Caco-2 (cell line): ENCODE data around the gene GLOD5. TPM values are rescaled to one million over a fixed set of nuclear protein-coding genes. Genes with fewer than 3 reads are reported as not detected.

Experiments used
- BruUV-seq: library from RNA; stranded (reverse); fragments of 400-500 nt; replicated peaks from 2 replicates; lab custom pipeline; 2021; lab: Mats Ljungman, UMichigan
- CTCF ChIA-PET: fragments of 300-600 bp; sonication (Branson Sonifier 250); formaldehyde crosslinking; loops from one replicate; lab custom pipeline; 2022; ENCODE audit warnings: antibody characterized with exemption; lab: Charles Lee
- POLR2A ChIA-PET: fragments of 300-600 bp; sonication (Branson Sonifier 250); formaldehyde crosslinking; loops from one replicate; lab custom pipeline; 2022; ENCODE audit warnings: antibody characterized with exemption; lab: Charles Lee
- DNase-seq, 2 experiments: peaks; one replicate each; pipeline versions ENCODE4 v3.0.0 to v3.0.0-alpha.2; 2020 to 2022
- H3K27me3 ChIP-seq: replicated peaks from 2 replicates; pipeline ENCODE4 v1.6.0; 2011; ENCODE audit warnings: low read length; ENCODE audit not compliant: control insufficient read depth, insufficient read depth
- H3K36me3 ChIP-seq: 2 replicates; pipeline ENCODE4 v1.5.1; 2011; ENCODE audit warnings: low read length; ENCODE audit not compliant: control insufficient read depth, insufficient read depth
- H3K4me1 ChIP-seq: fragments of 250-450 bp; sonication (Bioruptor Pico); 2 replicates; pipeline ENCODE4 v1.5.1; 2020; ENCODE audit warnings: mild to moderate bottlenecking
- H3K4me3 ChIP-seq: 2 replicates; pipeline ENCODE4 v1.5.1; 2011; ENCODE audit warnings: low read depth, mild to moderate bottlenecking, control low read depth, low read length
- H3K9me3 ChIP-seq: fragments of 250-450 bp; sonication (Bioruptor Pico); 2 replicates; pipeline ENCODE4 v1.5.1; 2020; ENCODE audit warnings: mild to moderate bottlenecking, moderate library complexity
- H3K27ac Mint-ChIP-seq: one replicate; pipeline ENCODE4 v1.8.0; 2022; ENCODE audit warnings: mixed read lengths; ENCODE audit not compliant: unreplicated experiment
- H3K27me3 Mint-ChIP-seq: one replicate; pipeline ENCODE4 v1.8.0; 2022; ENCODE audit warnings: mixed read lengths; ENCODE audit not compliant: insufficient read depth, unreplicated experiment
- H3K36me3 Mint-ChIP-seq: one replicate; pipeline ENCODE4 v1.8.0; 2022; ENCODE audit warnings: mild to moderate bottlenecking, mixed read lengths; ENCODE audit not compliant: insufficient read depth, unreplicated experiment
- H3K4me1 Mint-ChIP-seq: one replicate; pipeline ENCODE4 v1.8.0; 2022; ENCODE audit warnings: low read depth, mixed read lengths; ENCODE audit not compliant: unreplicated experiment
- H3K4me3 Mint-ChIP-seq: one replicate; pipeline ENCODE4 v1.8.0; 2022; ENCODE audit warnings: mild to moderate bottlenecking, moderate library complexity, mixed read lengths; ENCODE audit not compliant: unreplicated experiment
- H3K9me3 Mint-ChIP-seq: one replicate; pipeline ENCODE4 v1.8.0; 2022; ENCODE audit warnings: mixed read lengths; ENCODE audit not compliant: unreplicated experiment
- CTCF ChIP-seq, 2 experiments: fragments of 200-600 bp in 1 of 2; IDR thresholded peaks; 1 replicate in 1 of 2; 2 replicates in 1 of 2; pipeline versions ENCODE4 v1.5.1 to v1.8.0; 2011 to 2022; ENCODE audit warnings: antibody characterized with exemption in 1 of 2, control low read depth in 1 of 2, inconsistent platforms in 1 of 2, low read depth in 1 of 2, low read length in 1 of 2, mild to moderate bottlenecking in 1 of 2, moderate library complexity in 1 of 2; ENCODE audit not compliant: insufficient read depth in 1 of 2, severe bottlenecking in 1 of 2, unreplicated experiment in 1 of 2
- intact Hi-C: fragments of 100-400 bp; cut with micrococcal nuclease; formaldehyde crosslinking; loops from one replicate; pipeline ENCODE4 v1.10.0; 2022; ENCODE audit not compliant: unreplicated experiment
- total RNA-seq: library from RNA; stranded (reverse); gene quantifications from 2 replicates; pipeline ENCODE4 v1.2.3, GENCODE V29; 2022

The GLOD5 gene
- total RNA-seq, 1 experiment from 2014 or later: not detected

- Histone ChIP-seq H3K4me3 (no peak overlapping the region), H3K27me3 (no peaks in the 10 kb centered on the region), H3K36me3 (no peaks in the 10 kb centered on the region), H3K9me3 (no peaks in the 10 kb centered on the region), H3K4me1 (peaks cover 18% of the 10 kb centered on the region)
- no TSS peak for BruUV-seq
- intact Hi-C loops: no loop called here
- CTCF ChIA-PET: no interaction called here
- DNase-seq: no peak
- POLR2A ChIA-PET: no interaction called here
- peaks cover 18% of the 10 kb centered on the region for H3K4me1 Mint-ChIP-seq
- H3K27ac Mint-ChIP-seq: no peak overlapping the region
- H3K4me3 Mint-ChIP-seq: no peak overlapping the region
- no peak for TF ChIP-seq CTCF (IDR thresholded peaks at IDR 0.05; ENCODE audit: insufficient read depth in 1 of 2, low read depth in 1 of 2, low read length in 1 of 2, severe bottlenecking in 1 of 2, unreplicated experiment in 1 of 2)
- H3K27me3 Mint-ChIP-seq: no peaks in the 10 kb centered on the region
- H3K9me3 Mint-ChIP-seq: no peaks in the 10 kb centered on the region
- H3K36me3 Mint-ChIP-seq: peaks cover 6% of the 10 kb centered on the region
Observed at GRCh38 chrX:48791063-48791820, 29.7 kb downstream of the GLOD5 start.

GRCh38 chrX:48792219-48792618 lies 30.7 kb downstream of the GLOD5 start:
- H3K4me3 Mint-ChIP-seq: no peak overlapping the region
- ChIA-PET CTCF (no interaction called here), POLR2A (no interaction called here)
- Histone ChIP-seq H3K4me1 (peaks cover 18% of the 10 kb centered on the region), H3K36me3 (no peaks in the 10 kb centered on the region), H3K27me3 (no peaks in the 10 kb centered on the region), H3K9me3 (no peaks in the 10 kb centered on the region), H3K4me3 (no peak overlapping the region)
- no peak overlapping the region for H3K27ac Mint-ChIP-seq
- H3K9me3 Mint-ChIP-seq: no peaks in the 10 kb centered on the region
- DNase-seq: no peak
- H3K4me1 Mint-ChIP-seq: peaks cover 18% of the 10 kb centered on the region
- intact Hi-C loops: no loop called here
- H3K36me3 Mint-ChIP-seq: peaks cover 6% of the 10 kb centered on the region
- H3K27me3 Mint-ChIP-seq: no peaks in the 10 kb centered on the region
- BruUV-seq: no TSS peak
- TF ChIP-seq CTCF (IDR thresholded peaks at IDR 0.05; ENCODE audit: insufficient read depth in 1 of 2, low read depth in 1 of 2, low read length in 1 of 2, severe bottlenecking in 1 of 2, unreplicated experiment in 1 of 2): no peak

- H3K4me1 ChIP-seq: peaks cover 18% of the 10 kb centered on the region
- no peak overlapping the region for H3K4me3 ChIP-seq
- Mint-ChIP-seq H3K36me3 (peaks cover 2% of the 10 kb centered on the region), H3K27ac (peak overlapping the region; percentile 76), H3K9me3 (no peaks in the 10 kb centered on the region), H3K4me3 (no peak overlapping the region), H3K4me1 (peaks cover 12% of the 10 kb centered on the region), H3K27me3 (no peaks in the 10 kb centered on the region)
- ChIA-PET CTCF (no interaction called here), POLR2A (no interaction called here)
- no peaks in the 10 kb centered on the region for H3K27me3 ChIP-seq
- no TSS peak for BruUV-seq
- H3K9me3 ChIP-seq: no peaks in the 10 kb centered on the region
- intact Hi-C loops: no loop called here
- no peak for DNase-seq
- H3K36me3 ChIP-seq: no peaks in the 10 kb centered on the region
- TF ChIP-seq CTCF (IDR thresholded peaks at IDR 0.05; ENCODE audit: insufficient read depth in 1 of 2, low read depth in 1 of 2, low read length in 1 of 2, severe bottlenecking in 1 of 2, unreplicated experiment in 1 of 2): no peak
Observed at GRCh38 chrX:48793935-48794334, 32.4 kb downstream of the GLOD5 start.
